ENCODE data around the gene DNPEP.
A peak's percentile ranks its signal among the peaks of the same experiment; 100 is the strongest.
"Not testable (repeated sequence)": the region's sequence is repeated elsewhere in the genome, so short reads cannot be mapped to it uniquely, and the experiment has no call there.

The DNPEP gene

GRCh38 chr2:219419331-219420197 is 31.9 kb upstream of the DNPEP start:
- DNase-seq (ENCODE audit: low spot score), result no peak

DNA sequence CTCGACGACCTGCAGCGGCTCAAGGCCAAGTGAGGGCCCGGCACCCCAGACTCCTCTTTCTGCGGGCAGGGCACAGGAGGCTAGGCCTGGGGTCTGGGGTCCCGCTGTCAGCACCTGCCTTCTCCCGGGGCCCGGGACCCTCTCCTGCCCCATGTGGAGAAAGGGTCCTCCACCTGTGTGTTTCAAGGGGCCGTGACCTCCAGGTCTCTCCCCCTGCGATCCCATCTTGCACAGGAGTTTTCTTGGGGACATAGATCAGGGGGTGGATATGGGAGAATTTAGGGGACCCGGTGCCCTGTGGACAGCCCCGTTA is 31.3 kb upstream of the DNPEP start:
- no peak for DNase-seq (ENCODE audit: low spot score)

DNA sequence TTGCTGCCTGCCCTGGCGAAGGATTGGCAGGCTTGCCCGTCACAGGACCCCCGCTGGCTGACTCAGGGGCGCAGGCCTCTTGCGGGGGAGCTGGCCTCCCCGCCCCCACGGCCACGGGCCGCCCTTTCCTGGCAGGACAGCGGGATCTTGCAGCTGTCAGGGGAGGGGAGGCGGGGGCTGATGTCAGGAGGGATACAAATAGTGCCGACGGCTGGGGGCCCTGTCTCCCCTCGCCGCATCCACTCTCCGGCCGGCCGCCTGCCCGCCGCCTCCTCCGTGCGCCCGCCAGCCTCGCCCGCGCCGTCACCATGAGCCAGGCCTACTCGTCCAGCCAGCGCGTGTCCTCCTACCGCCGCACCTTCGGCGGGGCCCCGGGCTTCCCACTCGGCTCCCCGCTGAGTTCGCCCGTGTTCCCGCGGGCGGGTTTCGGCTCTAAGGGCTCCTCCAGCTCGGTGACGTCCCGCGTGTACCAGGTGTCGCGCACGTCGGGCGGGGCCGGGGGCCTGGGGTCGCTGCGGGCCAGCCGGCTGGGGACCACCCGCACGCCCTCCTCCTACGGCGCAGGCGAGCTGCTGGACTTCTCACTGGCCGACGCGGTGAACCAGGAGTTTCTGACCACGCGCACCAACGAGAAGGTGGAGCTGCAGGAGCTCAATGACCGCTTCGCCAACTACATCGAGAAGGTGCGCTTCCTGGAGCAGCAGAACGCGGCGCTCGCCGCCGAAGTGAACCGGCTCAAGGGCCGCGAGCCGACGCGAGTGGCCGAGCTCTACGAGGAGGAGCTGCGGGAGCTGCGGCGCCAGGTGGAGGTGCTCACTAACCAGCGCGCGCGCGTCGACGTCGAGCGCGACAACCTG is 30.7 kb upstream of the DNPEP start, which contains the start of gene DES:
TSS of gene DES (plus strand) at position 223 of the 857 bp plus-strand sequence. CDS start at position 309, 86 bp downstream.
- DNase-seq (ENCODE audit: low spot score), result no peak

GRCh38 chr2:219417374-219417773 is 29.7 kb upstream of the DNPEP start:
- no peak for DNase-seq (ENCODE audit: low spot score)

GRCh38 chr2:219416938-219417337 is 29.2 kb upstream of the DNPEP start:
- DNase-seq (ENCODE audit: low spot score), result no peak

- no peak for DNase-seq (ENCODE audit: low spot score)
Observed at GRCh38 chr2:219416235-219416602, 28.5 kb upstream of the DNPEP start.

DNA sequence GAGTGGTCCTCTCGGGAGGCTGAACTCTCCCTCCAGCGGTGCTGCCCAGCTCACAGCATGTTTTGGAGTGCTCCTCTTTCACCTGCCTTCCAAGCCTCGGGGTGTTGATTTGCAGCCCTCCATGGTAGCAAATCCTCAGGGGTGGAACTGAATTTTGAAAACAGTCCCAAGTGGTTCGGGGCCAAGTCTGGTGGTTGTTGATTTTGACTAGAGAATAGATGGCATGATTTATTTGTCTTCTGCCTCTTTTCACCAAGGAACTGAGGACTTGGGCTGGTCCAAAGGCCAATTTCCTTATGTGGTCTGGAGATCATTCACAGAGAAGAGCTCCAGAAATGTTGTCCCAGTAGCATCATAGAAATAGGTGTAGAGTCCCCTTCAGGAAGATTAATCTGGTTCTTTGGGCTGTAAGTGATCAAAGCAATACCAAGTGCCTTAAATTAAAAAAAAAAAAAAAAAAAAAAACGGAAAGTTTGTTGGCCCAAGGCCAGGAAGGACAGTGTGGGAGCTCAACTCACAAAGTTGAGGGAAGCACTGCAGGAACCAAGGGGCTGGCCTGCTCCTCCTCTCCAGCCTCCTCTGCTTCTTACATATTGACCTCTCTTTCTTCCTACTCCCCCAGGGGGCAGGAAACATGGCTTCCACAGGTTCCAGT is 28.0 kb upstream of the DNPEP start:
- DNase-seq (ENCODE audit: low spot score), result no peak

DNA sequence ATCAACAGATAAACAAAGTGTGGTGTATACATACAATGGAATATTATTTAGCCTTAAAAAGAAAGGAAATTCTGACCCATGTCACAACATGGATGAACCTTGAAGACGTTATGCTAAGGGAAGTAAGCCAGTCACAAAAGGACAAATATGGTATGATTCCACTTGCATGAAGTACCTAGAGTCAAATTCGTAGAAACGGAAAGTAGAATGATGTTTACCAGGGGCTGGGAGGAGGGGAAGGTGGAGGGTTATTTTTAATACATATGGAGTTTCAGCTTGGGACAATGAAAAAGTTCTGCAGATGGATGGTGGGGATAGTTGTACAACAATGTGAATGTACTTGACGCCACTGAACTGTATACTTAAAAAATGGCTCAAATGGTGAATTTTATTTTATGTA is 27.1 kb upstream of the DNPEP start:
- no peak for DNase-seq (ENCODE audit: low spot score)

DNA sequence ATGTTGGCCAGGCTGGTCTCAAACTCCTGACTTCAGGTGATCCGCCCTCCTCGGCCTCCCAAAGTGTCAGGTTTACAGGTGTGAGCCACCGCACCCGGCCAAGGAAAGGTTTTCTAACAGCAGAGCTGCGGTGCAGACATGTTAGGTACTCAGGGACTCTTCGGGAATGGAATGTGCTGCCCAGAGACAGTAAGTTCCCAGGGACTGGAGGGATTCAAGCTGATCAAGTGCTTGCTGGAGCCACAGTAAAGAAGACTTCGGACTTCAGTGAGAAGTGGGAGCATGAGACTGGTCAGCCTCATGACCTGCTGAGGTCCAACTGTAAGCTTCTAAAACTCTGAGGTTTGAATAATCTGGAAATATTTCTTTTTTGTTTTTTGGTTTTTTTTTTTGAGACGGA is 22.7 kb upstream of the DNPEP start:
- DNase-seq (ENCODE audit: low spot score), result no peak

- no peak for DNase-seq (ENCODE audit: low spot score)
Observed at GRCh38 chr2:219409619-219410018, 21.9 kb upstream of the DNPEP start.

- no peak for DNase-seq (ENCODE audit: low spot score)
Observed at GRCh38 chr2:219408631-219409030, 20.9 kb upstream of the DNPEP start.

- DNase-seq (ENCODE audit: low spot score), result no peak
Observed at GRCh38 chr2:219408204-219408603, 20.5 kb upstream of the DNPEP start.

DNA sequence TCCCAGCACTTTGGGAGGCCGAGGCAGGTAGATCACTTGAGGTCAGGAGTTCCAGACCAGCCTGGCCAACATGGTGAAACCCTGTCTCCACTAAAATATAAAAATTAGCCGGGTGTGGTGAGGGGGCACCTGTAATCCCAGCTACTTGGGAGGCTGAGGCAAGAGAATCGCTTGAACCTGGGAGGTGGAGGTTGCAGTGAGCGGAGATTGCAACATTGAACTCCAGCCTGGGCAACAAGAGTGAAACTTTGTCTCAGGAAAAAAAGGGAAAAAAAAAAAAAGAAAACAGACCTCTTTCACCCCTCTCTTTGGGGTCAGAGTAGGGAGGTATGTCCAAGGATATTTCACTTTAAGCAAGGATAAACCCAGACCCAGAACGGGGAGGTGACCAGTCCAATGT is 19.6 kb upstream of the DNPEP start:
- DNase-seq (ENCODE audit: low spot score), result not testable (repeated sequence)

GRCh38 chr2:219406861-219407230 is 19.1 kb upstream of the DNPEP start:
- DNase-seq (ENCODE audit: low spot score), result peak; percentile 95

DNA sequence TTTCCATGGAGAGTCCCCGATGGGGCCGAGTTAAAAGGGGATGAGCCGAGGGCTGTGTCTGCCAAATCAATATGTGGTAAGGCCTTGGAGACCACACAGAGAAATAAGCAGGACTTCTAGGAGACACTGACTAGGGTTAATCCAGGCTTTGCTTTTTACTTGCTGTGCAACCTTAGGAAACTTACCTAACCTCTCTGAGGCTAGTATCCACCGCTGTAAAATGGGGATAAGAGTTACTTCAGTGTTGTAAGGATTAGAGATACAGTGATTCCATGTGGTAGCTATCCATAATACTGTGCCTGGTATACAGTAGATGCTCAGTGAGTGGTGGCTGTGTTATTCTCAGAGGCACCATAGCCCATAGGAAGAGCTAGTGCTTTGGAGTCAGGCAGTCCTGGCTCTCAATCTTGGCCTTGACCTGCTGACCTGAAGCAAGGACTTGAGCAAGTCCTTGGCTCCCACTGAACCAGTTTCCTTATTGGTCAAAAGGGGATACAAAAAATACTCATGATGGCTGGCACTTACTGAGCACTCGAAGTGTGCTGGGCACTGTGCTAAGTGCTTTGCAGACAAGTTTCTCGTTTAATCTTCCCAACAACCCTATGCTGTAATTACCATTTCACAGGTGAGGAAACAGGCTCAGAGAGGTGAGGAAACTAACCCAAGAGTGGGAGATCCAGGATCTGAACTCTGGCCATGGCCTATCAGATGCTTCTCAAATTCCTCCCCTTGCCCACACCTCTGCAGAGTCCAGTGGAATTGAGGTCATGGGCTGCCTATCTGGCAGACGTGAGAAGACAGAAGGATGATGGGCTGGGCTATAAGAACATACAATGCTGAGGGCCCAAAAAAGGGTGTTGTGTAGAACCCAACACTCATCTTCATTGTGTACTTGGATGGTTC is 18.5 kb upstream of the DNPEP start:
- no peak for DNase-seq (ENCODE audit: low spot score)

DNA sequence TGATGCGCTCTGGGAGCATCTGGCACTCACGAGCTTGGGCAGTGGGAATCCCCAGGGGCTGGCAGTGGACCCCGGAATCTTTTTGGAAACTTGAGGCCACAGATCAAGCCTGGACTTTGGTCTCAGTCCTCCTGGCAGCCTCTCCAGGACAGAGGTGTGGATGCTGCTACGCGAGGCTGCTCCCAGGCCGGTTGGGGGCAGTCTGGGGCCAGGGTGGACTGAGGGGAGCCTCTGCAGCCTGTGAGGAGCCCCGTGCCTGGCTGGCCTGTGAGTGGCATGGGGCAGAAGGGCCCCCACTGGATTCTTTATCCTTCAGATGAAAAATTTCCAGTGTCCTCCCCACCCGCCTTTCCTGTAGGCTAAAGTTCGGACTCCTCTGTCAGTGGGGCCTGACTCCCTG is 17.7 kb upstream of the DNPEP start:
- no peak for DNase-seq (ENCODE audit: low spot score)

- DNase-seq (ENCODE audit: low spot score), result no peak
Observed at GRCh38 chr2:219404954-219405353, 17.2 kb upstream of the DNPEP start.

- DNase-seq (ENCODE audit: low spot score), result no peak
Observed at GRCh38 chr2:219404291-219404910, 16.7 kb upstream of the DNPEP start.

DNA sequence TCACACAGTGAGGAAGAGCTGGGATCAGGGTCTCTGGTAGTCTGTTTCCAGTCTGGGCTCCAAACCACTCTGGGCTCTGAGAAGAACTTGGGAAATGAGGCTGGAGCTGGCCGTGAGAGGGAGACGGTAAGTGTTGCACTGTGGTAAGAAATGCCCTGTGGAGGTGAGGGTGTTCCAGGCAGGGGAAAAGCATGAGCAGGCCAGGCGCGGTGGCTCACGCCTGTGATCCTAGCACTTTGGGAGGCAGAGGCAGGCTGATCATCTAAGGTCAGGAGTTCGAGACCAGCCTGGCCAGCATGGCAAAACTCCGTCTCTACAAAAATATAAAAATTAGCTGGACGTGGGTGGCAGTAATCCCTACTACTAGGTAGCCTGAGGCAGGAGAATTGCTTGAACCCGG is 16.1 kb upstream of the DNPEP start:
- DNase-seq (ENCODE audit: low spot score), result no peak

GRCh38 chr2:219402665-219403515 is 15.2 kb upstream of the DNPEP start:
- DNase-seq (ENCODE audit: low spot score), result peak; percentile 86
